Measurements from ENCODE around the gene PLXDC2.
A peak's percentile ranks its signal among the peaks of the same experiment; 100 is the strongest.
"Not testable (repeated sequence)": the region's sequence is repeated elsewhere in the genome, so short reads cannot be mapped to it uniquely, and the experiment has no call there.

Gene PLXDC2

DNA sequence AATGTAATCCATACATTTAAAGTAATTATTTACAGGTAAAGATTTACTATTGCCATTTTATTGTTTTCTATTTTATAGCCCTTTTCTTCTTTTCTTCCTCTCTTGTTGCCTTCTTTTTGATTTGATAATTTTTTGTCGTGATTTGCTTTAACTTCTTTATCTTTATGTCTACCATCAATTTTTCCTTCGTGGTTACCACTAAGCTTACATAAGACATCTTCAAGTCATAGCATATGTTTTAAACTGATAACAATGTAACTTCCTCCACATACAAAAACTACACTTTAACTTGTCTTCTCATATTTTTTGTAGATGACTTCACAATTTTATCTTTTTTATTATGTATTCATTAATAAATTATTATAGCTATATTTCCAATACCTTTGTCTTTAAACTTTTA, 316.6 kb downstream of the PLXDC2 start:
- DNase-seq = no peak

DNA sequence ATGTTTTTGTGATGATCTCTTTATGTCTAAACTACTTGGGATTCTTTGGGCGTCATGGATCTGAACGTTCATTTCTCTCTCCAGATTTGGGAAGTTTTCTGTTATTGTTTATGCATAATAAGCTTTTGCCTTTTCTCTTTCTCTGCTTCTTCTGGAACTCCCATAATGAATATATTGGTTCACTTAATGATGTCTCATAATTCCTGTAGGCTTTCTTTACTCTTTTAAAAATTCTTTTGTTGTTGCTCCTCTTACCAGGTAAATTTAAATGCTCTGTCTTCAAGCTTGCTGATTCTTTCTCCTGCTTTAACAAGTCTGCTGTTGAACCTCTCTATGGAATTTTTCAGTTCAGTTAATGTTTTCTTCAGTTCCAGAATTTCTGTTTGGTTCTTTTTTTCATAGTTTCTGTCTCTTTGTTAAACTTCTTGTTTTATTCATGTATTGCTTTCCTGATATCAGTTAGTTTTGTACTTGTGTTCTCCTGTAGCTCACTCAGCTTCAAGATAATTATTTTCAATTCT, 317.5 kb downstream of the PLXDC2 start:
- no peak for DNase-seq

DNA sequence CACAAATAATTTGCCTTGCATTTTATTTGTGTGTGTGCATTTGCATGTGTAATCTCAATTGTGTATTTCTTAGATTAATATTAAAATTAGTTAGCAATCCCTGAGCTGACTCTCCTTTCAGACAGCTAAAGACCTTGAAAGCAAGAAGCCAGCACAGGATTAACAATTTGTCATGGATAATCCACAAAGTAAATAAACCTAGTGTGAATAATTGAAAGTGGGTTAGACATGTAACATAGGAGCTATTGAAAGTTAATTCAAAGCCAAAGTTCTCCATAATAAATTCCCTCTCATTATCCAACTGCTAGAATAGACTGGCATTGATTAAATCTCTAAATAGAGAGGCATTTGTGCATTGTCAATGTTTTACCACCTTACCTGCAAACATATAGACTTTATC, 326.1 kb downstream of the PLXDC2 start:
- DNase-seq = no peak

DNA sequence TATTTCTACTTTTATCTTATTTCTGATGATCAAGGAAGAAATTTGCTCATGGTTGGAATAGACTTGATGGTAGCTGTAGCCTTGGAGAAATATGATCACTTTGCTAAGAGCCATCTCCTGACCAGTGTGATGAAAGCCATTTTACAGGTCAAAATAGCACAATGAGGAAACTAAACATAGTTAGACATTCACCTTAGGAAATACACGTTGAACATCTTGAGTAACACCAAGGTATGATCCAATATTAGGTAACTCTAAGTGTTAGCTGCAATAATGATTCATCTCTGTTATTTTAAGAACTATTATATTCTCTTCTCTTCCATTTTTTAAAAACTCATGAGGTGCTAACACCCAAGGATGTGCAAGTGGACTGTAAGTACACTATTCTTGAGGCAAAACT, 328.0 kb downstream of the PLXDC2 start:
- DNase-seq = no peak

DNA sequence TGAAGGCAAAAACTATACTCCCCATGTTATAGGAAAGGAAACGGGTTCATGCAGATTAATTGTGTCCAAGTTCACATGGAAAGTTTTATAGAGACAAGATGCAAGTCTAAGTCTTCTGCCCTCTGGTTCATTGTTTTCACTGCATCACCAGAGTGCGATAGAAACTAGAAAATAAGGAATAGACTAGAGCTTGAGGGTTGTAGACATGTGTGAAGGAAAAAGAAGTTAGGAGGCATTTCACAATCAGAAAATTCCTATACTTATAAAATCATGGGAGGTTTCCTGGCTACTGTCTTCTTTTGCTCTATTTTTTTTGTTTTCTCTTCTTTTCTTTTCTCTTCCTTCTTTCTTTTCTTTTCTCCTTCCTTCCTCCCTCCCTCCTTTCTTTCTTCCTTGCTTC, 329.8 kb downstream of the PLXDC2 start:
- no peak for DNase-seq

DNA sequence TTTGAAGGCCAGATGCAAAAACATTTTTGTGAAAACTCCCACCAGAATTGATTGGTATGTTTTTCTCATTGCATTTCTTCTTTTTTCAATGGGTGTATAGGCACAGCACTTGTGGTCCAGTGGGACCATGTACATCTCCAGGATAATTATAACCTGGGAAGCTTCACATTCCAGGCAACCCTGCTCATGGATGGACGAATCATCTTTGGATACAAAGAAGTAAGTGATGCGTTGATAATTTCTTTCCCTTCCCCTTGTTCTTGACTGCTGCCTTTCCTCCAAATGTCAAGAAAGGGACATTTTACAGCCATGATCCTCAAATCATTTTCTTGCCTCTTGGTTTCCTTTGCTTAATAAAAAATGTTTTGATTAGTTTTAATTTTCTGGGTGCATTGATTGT, 331.5 kb downstream of the PLXDC2 start:
- DNase-seq = no peak

DNA sequence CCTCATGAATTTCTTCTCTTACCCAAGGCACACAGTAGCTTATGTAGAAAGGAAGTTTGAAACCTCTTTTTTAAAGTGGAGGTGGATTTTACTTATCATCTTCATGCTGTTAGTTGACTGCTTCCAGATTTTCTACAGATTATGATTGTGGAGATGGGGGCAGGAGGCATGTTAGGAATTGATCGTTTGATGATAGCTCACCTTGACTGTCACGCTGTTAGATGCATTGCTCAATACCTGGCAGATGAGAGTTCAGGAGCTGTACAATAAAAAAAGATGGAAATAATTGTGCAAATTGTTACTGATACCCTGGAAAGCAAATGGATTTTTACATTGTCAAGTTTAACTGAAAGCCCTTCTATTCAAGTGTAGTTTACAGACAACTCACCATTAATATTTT, 340.3 kb downstream of the PLXDC2 start:
- no peak for DNase-seq

DNA sequence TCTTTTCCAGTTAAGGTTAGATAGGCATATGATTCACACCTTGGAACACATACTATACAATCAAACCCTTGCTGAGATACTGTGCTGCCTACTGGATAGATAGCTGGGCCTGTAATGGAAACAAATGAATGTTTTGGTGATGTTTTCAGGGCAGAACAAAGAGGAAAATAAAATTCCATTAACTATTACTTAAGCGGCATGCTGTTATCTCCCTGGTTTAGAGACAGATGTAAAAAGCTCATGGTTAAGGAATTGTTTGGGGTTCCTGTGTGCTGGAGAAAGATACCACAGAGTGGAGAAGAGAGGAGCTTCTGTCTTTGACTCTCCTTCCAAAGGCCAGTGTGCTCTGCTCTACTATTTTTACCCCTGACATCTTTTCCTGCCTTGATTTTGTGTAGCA, 341.1 kb downstream of the PLXDC2 start:
- DNase-seq = no peak

DNA sequence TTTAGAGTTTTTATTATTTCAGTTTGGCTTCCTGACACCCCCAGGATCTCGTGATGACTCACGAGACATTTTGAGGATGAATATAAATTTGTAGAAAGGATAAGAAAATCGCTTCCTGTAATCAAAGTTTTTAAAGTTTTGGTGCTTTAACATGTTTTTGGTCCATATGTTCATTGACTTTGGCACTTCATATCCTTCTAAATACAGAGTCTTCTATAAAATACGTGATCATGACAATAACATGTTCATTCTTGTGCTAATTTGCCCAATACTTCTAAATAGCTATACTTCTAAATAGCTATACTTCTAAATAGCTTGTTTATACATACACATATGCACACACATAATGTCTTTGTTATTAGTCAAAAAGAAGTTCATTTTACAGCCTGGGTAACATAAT, 341.9 kb downstream of the PLXDC2 start:
- DNase-seq = no peak

DNA sequence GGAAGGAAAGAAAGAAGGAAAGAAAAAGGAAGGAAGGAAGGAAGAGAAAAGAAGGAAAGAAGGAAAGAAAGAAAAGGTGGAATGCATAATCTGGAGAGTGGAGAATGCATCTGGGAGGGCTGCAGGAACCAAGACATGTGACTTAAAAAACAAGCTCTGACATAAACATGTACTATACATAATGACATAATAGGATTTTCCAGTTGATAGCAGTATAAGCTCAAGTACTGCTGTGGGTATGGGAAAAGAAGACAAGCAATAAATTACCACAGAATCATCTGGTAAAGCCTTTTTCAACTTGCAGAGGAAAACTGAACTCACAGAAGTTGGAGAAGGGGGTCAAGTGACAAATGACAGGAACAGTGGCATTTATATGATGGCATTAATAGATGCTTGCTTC, 345.9 kb downstream of the PLXDC2 start:
- no peak for DNase-seq

DNA sequence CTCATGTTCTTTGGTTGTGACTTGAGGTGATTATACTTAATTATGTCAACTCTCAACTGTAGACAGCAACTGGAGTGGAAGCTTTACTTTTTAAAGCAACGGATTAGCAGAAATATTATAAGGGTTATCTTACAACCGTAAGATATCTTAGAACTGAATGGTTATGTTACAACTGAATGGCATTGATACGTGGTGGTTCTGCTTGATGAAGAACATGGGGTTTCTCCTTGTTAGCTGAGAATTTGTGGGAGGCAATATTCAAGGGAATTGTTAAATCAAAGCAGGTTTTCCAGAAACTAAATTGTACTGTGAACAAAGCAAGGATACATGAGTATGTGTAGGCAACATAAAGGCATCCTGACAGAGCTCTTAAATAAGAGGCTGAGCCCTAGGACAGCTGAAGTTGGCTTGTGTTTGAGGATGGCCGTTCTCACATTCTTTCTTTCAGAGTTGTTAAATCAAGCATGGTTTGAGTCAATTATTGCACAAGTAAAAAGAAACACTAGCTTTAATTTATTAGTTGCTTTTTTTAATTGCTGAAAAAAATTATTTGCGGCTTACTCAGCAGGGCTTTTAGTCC, 350.0 kb downstream of the PLXDC2 start:
- DNase-seq = no peak

DNA sequence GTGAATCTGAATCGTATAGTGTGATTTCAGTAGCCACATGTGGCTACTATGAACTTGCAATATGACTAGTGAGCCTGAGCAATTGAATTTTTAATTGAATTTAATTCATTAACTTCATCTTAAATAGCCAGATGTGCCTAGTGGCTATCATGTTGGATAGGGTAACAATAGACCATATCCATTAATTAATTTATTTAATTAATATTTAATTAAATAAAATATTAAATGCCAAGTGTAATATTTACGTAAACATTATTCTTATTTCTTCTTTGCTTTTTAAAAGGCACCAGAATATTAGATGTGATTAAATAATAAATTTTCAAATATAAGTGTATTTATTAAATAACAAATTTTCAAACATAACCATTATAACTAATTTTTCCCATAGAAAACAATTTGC, 354.4 kb downstream of the PLXDC2 start:
- DNase-seq = no peak

DNA sequence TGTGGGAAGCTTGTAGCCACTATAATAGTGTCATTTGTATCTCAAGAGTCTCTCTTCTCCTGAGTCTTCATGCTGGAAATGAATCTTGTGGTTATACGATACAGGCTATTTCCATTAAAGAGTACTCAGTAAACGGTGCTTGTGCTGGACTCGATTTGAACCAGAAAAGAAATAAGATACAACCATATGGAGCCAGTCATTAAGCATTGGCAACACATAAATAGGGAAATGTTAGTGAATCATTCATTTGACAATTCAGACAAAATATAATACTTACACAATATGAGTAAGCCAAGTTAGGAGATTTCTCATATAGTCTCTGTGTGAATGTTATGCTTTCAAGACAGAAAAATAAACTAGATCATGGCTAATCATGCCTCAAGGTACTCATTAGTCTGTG, 356.8 kb downstream of the PLXDC2 start:
- DNase-seq = no peak

DNA sequence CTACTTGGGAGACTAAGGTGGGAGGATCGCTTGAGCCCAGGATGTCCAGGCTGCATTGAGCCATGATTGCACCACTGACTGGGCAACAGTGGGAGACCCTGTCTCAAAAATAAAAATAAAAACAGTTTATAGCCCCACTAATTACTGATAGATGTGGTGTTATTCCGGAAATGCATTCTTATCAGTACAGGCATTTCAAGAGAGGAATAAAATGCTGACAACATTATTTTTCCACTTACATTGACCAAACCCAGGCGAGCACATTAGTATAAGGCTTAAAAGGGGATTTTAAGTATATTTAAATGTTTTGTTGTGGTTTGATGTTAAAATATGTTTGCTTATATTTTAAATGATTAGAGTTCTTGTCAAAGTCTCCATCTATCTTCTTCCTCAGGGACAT, 359.5 kb downstream of the PLXDC2 start:
- no peak for DNase-seq

DNA sequence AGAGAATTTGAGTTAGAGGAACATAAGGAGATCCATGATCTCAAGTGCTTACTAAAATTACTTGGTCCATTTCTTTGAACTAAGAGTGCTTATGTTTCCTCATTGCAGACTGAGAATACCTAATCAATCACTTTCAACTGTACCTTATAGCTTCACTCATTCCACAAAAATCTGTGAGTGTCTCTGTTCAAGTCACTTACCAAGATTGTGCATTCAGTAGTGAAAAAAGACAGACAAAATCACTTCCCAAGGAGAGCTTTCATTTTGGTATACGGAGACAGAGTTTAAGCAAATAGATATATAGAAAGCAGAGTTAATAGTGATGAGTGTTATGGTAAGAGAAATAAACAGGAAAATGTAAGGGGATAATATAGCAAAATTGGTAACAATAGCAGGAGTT, 364.5 kb downstream of the PLXDC2 start:
- no peak for DNase-seq

DNA sequence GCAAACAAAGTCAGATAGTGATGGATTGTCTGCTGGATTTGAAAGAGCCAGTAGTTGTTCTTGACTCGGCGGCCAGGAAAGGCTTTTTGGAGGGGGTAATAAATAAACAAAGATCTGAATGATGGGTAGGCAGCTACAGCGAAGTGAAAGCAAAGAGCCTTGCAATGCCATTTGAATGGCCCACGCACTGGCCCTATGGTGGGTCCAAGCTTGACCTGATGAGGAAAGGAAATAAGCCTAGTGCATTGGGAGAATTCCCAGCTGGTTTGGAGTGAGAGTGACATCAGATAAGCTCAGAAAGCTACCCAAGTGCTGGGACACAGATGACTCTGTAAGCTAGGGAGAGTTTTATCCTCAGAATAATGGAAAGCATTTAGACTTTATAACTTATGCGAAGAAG, 365.2 kb downstream of the PLXDC2 start:
- no peak for DNase-seq

DNA sequence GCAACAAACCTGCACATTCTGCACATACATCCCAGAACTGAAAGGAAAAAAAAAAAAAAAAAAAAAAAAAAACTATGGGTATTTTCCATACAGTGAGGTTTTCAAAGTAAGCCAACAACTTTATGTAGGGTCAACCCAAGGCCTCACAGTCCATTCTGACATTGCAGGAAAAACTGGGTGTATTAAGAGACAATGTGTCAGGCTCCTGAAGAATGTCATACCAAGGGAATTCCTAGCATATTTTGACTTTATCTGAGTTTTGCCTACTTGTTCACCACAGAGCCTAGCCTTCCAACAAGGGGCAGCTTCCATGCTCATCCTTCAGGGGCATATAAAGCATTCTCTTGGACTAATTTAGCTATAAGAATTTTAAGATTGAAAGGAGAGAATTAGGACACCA, 368.9 kb downstream of the PLXDC2 start:
- DNase-seq = no peak

DNA sequence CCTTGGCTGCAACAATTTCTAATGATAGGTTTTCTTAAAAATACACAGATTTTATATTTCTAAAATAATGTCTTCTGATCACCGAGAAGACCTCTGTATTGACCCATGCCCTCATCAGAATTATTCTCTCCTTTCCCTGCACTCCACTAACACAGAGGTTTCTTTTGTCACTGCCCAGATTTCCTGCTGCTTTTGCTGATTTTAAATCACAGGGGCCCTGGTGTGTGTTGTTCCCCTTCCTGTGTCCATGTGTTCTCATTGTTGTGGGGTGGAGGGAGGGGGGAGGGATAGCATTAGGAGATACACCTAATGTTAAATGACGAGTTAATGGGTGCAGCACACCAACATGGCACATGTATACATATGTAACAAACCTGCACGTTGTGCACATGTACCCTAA, 375.2 kb downstream of the PLXDC2 start:
- not testable (repeated sequence) for DNase-seq

DNA sequence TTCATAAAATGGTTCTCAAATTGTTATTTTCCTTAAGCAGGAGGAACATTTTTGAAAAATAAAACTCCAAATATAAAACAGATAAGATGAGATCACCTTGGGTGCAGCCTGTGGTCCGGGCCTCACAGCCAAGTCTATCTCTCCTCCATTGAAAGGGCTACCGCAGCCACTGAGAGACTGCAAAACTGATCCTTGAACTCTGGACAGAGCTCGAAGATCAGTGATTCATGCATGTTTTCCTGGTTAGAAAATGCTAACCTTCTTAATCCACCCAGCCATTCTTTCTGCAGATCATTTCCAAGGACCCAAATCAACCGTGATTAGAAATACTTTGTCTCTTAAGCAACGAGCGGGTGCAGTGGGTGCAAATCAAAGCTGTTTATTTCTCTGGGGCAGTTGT, 378.8 kb downstream of the PLXDC2 start:
- no peak for DNase-seq

DNA sequence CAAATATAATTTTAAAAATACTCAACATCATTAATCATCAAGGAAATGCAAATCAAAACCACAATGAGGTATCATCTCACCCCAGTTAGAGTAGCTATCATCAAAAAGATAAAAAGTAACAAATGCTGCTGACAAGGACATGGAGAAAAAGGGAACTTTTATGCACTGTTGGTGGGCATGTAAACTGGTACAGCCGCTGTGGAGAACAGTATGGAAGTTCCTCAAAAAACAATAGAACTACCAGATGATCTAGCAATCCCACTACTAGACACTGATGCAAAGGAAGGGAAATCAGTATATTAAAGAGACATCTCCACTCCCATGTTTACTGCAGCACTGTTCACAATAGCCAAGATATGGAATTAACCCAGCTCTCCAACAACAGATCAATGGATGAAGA, 384.5 kb downstream of the PLXDC2 start:
- no peak for DNase-seq

DNA sequence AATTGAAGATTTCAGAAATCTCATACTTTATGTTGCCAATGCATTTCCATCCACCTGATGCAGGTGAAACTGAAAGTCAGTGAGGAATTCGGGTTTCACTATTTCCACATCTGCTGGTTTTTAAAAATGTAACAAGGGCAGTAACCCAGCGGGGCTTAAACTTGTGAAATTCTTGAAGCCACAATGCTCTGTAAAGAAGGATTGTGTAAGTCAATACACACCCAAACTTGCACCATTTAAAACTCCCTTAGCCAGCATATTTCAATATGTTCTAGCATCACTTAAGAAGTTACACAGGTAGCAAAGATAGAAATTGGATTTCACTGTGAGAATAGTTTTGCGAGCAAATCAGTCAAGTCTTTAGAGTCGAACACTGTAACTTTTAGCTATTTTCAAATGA, 386.1 kb downstream of the PLXDC2 start:
- peak in 1 of 2 donors; percentile 3 for DNase-seq

DNA sequence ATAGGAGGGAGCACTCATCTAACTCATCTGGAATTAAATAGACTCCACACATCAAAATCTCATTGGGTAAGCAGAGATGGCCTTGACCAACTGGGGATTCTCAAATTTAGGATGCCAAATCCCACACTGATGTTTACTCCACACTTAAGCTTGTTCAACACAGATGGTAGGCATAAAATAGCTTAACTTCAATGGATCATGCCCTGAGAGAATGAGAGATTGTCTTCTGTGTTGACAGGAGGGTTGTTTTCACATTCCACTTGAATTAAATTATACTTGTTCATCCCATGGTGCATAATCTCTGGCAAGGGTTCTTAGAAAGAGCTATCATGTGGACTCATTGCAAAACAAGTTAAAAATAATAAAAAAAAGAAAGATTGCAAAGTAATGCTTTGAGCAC, 391.4 kb downstream of the PLXDC2 start:
- DNase-seq = no peak

DNA sequence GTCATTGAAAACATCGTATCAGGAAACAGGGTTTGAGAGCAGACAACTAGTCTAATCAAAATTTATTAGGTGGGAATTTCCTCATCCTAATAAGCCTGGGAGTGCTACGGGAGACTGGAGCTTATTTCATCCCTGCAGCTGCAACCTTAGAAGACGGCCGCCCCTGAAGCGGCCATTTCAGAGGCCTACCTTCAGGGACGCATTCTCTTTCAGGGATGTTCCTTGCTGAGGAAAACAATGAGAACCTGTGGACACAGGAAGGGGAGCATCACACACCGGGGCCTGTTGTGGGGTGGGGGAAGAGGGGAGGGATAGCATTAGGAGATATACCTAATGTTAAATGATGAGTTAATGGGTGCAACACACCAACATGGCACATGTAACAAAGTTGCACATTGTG, 392.9 kb downstream of the PLXDC2 start:
- DNase-seq = not testable (repeated sequence)

DNA sequence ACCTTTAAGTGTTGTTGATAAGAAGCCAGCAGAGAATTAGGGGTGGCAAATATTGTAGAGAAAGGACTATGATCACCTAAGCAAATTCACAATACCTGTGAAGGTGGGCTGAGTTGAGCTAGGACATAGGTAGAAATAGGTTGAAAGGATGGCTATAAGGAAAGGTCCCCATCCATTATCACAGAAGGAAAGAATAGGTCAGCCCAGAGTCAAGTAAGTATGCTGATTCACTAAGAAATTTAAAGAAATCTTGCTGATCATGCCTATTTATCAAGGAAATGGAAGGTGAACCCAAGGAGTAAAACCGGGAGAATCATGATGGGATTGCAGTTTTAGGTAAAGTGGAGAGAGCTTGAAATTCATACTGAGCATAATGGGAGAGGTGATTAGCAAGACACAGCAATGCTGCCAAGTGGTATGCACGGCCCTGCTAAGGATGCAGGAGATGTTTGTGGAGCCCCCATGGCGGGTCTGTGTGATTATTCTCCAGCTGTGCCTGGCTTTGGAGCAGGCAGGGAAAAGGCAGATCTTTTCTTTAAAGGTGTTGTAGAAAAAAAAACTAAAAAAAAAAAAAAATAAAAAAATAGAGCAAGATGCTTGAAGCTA, 399.4 kb downstream of the PLXDC2 start:
- DNase-seq = no peak

DNA sequence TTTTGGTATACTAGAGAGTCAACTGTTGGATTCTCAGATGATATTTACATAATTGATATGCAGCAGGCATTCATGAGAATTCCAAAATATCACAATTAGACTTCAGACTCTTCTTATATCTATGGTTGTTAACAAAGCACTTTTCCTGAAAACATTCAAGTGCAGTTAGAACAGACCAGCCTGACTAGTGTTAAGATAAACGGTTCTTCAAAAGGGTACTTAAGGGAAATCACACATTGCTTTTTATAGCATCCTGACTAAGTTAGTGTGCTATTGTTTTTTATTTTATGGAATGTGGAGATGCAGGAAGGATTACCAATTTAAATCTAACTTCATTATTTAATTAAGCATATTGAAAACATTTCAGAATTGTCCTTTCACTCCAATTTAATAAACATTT, 405.1 kb downstream of the PLXDC2 start:
- DNase-seq = no peak
